PC-3 (cell line): ENCODE data around the gene ATF1.

Experiments used
- CTCF ChIP-seq: fragments of 300-600 bp; sonication (generic); conservative IDR thresholded peaks from 2 replicates; pipeline ENCODE4 v1.5.1; 2017; ENCODE audit warnings: antibody characterized with exemption, low read depth, mild to moderate bottlenecking, low read length
- EZH2 ChIP-seq: fragments of 300-600 bp; sonication (generic); IDR thresholded peaks from one replicate; pipeline ENCODE4 v1.6.1; 2017; ENCODE audit warnings: antibody characterized with exemption, mild to moderate bottlenecking, low read length; ENCODE audit not compliant: unreplicated experiment
- EZH2phosphoT487 ChIP-seq: fragments of 300-600 bp; sonication (generic); IDR thresholded peaks from 2 replicates; pipeline ENCODE4 v1.6.1; 2018; ENCODE audit warnings: mild to moderate bottlenecking, antibody characterized with exemption, low read length, borderline replicate concordance

GRCh38 chr12:50739611-50740010, 24.3 kb upstream of the ATF1 start:
- TF ChIP-seq CTCF (no peak), EZH2phosphoT487 (no peak), EZH2 (no peak)
